Prostate gland (tissue), 2 donors: ENCODE results near the gene TMEM238L. TPM values are rescaled to one million over a fixed set of nuclear protein-coding genes. Genes with fewer than 3 reads are reported as not detected.

ENCODE experiments used
- DNase-seq: peaks from one replicate; pipeline ENCODE4 v3.0.0-alpha.2; 2019; ENCODE audit warnings: low spot score
- H3K27ac ChIP-seq, 2 donors: fragments of 200-600 bp; sonication (generic); 2 replicates each; pipeline ENCODE4 v1.5.1; 2017 to 2019
- H3K27me3 ChIP-seq: fragments of 200-600 bp; sonication (generic); replicated peaks from 2 replicates; pipeline ENCODE4 v1.5.1; 2019; ENCODE audit not compliant: insufficient read depth
- H3K36me3 ChIP-seq, 2 donors: fragments of 200-600 bp; sonication (generic); 1 replicate in 1 of 2; 2 replicates in 1 of 2; pipeline versions ENCODE4 v1.5.1 to v1.8.1; 2017 to 2019
- H3K4me1 ChIP-seq: fragments of 200-600 bp; sonication (generic); replicated peaks from 2 replicates; pipeline ENCODE4 v1.5.1; 2019
- H3K4me3 ChIP-seq, 2 donors: fragments of 200-600 bp; sonication (generic); 2 replicates each; pipeline ENCODE4 v1.5.1; 2017 to 2019
- H3K9me3 ChIP-seq: fragments of 200-600 bp; sonication (generic); 2 replicates; pipeline ENCODE4 v1.5.1; 2017
- POLR2A ChIP-seq: fragments of 450-650 bp; IDR thresholded peaks from one replicate; pipeline ENCODE4 v1.6.1; 2016; ENCODE audit warnings: antibody characterized with exemption, mild to moderate bottlenecking
- POLR2AphosphoS5 ChIP-seq: sonication (generic); formaldehyde crosslinking; IDR thresholded peaks from one replicate; pipeline ENCODE4 v1.6.1; 2017; ENCODE audit warnings: antibody characterized with exemption
- WGBS: methylation state at CpG from one replicate; pipeline ENCODE4 v1.1.5; 2018; 5-methylcytosine and 5-hydroxymethylcytosine counted together
- intact Hi-C: fragments of 100-400 bp; cut with DNase I; formaldehyde crosslinking; loops from one replicate; pipeline ENCODE4 v1.14.2; 2022
- total RNA-seq, 2 donors: library from RNA; depleted of rRNA; stranded (reverse); fragments of >200 nt; gene quantifications; one replicate each; pipeline ENCODE4 v1.1.0, GENCODE V29; 2016
- TF ChIP-seq, protein P1 (sequence below), 4 experiments: fragments of 200-600 bp in 2 of 4; fragments of 450-650 bp in 2 of 4; sonication (generic) in 2 of 4; IDR thresholded peaks; 1 replicate in 3 of 4; 2 replicates in 1 of 4; pipeline ENCODE4 v1.5.1; 2016 to 2019; ENCODE audit warnings: antibody characterized with exemption in 4 of 4, mild to moderate bottlenecking in 2 of 4, moderate library complexity in 2 of 4

Gene TMEM238L
- total RNA-seq, 2 donors from 2014 or later = 7.7 to 12.0 TPM

- no peak overlapping the region for H3K27ac ChIP-seq
- intact Hi-C loops = no loop called here
Observed at GRCh38 chr17:10785295-10785694, 18.6 kb downstream of the TMEM238L start.

DNA sequence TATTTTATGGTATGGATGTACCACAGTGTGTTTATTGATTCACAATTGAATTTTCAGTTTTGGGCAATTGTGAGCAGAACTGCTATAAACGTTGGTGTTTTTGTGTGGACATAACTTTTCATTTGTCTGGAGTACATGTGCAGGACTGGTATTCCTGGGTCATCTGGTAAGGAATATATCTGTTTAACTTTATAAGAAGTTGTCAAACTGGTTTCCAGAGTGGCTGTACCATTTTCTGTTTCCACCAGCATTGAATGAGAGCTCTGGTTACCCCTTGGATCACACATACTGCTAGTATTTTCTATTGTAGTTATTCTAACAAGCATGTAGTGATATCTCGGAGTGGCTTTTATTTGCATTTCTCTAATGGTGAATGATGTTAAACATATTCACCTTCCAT lies 24.3 kb downstream of the TMEM238L start:
- TF ChIP-seq POLR2AphosphoS5 = peak; percentile 68
- no peak for TF ChIP-seq POLR2A
- TF ChIP-seq, protein P1, sequence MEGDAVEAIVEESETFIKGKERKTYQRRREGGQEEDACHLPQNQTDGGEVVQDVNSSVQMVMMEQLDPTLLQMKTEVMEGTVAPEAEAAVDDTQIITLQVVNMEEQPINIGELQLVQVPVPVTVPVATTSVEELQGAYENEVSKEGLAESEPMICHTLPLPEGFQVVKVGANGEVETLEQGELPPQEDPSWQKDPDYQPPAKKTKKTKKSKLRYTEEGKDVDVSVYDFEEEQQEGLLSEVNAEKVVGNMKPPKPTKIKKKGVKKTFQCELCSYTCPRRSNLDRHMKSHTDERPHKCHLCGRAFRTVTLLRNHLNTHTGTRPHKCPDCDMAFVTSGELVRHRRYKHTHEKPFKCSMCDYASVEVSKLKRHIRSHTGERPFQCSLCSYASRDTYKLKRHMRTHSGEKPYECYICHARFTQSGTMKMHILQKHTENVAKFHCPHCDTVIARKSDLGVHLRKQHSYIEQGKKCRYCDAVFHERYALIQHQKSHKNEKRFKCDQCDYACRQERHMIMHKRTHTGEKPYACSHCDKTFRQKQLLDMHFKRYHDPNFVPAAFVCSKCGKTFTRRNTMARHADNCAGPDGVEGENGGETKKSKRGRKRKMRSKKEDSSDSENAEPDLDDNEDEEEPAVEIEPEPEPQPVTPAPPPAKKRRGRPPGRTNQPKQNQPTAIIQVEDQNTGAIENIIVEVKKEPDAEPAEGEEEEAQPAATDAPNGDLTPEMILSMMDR (IDR thresholded peaks at IDR 0.05) = no peak
- WGBS = 49% methylated on average over 2 of the region's 2 CpGs
- Histone ChIP-seq H3K36me3 (no peaks in the 10 kb centered on the region), H3K4me3 (no peak overlapping the region), H3K9me3 (no peaks in the 10 kb centered on the region), H3K4me1 (no peaks in the 10 kb centered on the region), H3K27me3 (no peaks in the 10 kb centered on the region), H3K27ac (peak overlapping the region; percentile 20 to 41)
- intact Hi-C loops = no loop called here
- DNase-seq = peak; percentile 30

More at GRCh38 chr17:10785295-10785694, 18.6 kb downstream of the TMEM238L start:
- no peaks in the 10 kb centered on the region for H3K9me3 ChIP-seq
- H3K27me3 ChIP-seq = no peaks in the 10 kb centered on the region
- peaks cover 3% of the 10 kb centered on the region for H3K4me1 ChIP-seq
- 94% methylated on average over 2 of the region's 2 CpGs for WGBS
- H3K4me3 ChIP-seq = no peak overlapping the region
- TF ChIP-seq POLR2AphosphoS5 (no peak), POLR2A (no peak)
- TF ChIP-seq, protein P1 (IDR thresholded peaks at IDR 0.05) = no peak
- no peaks in the 10 kb centered on the region for H3K36me3 ChIP-seq
- no peak for DNase-seq

DNA sequence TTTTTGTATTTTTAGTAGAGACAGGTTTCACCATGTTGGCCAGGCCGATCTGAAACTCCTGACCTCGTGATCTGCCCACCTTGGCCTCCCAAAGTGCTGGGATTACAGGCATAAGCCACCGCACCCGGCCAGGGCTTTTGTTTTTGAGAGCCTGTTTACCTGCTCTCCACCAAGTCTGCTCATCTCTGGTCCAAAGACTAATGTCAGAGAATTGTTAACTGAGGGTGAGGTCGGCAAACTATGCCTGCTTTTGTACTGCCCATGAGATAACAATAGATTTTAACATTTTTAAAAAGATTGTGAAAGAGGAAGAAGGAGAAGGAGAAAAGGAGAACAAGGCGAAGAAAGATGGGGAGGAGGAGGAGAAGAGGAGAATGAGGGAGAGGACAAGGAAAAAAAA lies 26.0 kb downstream of the TMEM238L start:
- DNase-seq = no peak

GRCh38 chr17:10777131-10777807 lies 26.6 kb downstream of the TMEM238L start:
- Histone ChIP-seq H3K9me3 (no peaks in the 10 kb centered on the region), H3K36me3 (no peaks in the 10 kb centered on the region), H3K27ac (no peak overlapping the region), H3K27me3 (no peaks in the 10 kb centered on the region), H3K4me1 (no peaks in the 10 kb centered on the region), H3K4me3 (no peak overlapping the region)
- WGBS = 84% methylated on average over 11 of the region's 11 CpGs
- no peak for DNase-seq
- intact Hi-C loops = no loop called here
- TF ChIP-seq POLR2AphosphoS5 = no peak
- TF ChIP-seq, protein P1 (IDR thresholded peaks at IDR 0.05) = no peak
- TF ChIP-seq POLR2A = no peak

More for the DNA sequence above, 26.0 kb downstream of the TMEM238L start:
- H3K4me3 ChIP-seq = no peak overlapping the region
- H3K27me3 ChIP-seq = no peaks in the 10 kb centered on the region
- TF ChIP-seq, protein P1 (IDR thresholded peaks at IDR 0.05) = no peak
- no peaks in the 10 kb centered on the region for H3K4me1 ChIP-seq
- no peaks in the 10 kb centered on the region for H3K9me3 ChIP-seq
- WGBS = 79% methylated on average over 6 of the region's 6 CpGs
- H3K27ac ChIP-seq = no peak overlapping the region
- H3K36me3 ChIP-seq = no peaks in the 10 kb centered on the region
- intact Hi-C loops = no loop called here

- WGBS = 27% methylated on average over 2 of the region's 2 CpGs
- DNase-seq = no peak
Observed at GRCh38 chr17:10776381-10776780, 27.5 kb downstream of the TMEM238L start.

More at GRCh38 chr17:10776381-10776780, 27.5 kb downstream of the TMEM238L start:
- no peak overlapping the region for H3K27ac ChIP-seq
- H3K4me3 ChIP-seq = no peak overlapping the region
- no peaks in the 10 kb centered on the region for H3K9me3 ChIP-seq
- intact Hi-C loops = no loop called here
- H3K27me3 ChIP-seq = no peaks in the 10 kb centered on the region
- TF ChIP-seq POLR2A (no peak), POLR2AphosphoS5 (no peak)
- TF ChIP-seq, protein P1 (IDR thresholded peaks at IDR 0.05) = no peak
- no peaks in the 10 kb centered on the region for H3K36me3 ChIP-seq
- H3K4me1 ChIP-seq = no peaks in the 10 kb centered on the region
